ENCODE measurements around the gene SIAH1.
"Not testable (repeated sequence)": the region's sequence is repeated elsewhere in the genome, so short reads cannot be mapped to it uniquely, and the experiment has no call there.

Gene SIAH1

GRCh38 chr16:48354877-48355855, 30.0 kb downstream of the SIAH1 start:
- H3K4me3 ChIP-seq (replicated peaks; ENCODE audit: low read depth, low read length), result no peak overlapping the region
- DNase-seq (ENCODE audit: low read depth), result no peak
- no peak for TF ChIP-seq CTCF (IDR thresholded peaks at IDR 0.05; ENCODE audit: low read length, missing control alignments)

- not testable (repeated sequence) for H3K4me3 ChIP-seq (replicated peaks; ENCODE audit: low read depth, low read length); DNase-seq (ENCODE audit: low read depth)
These were observed 30.8 kb downstream of the SIAH1 start for GRCh38 chr16:48354385-48354784.

- no peak overlapping the region for H3K4me3 ChIP-seq (replicated peaks; ENCODE audit: low read depth, low read length)
- TF ChIP-seq CTCF (IDR thresholded peaks at IDR 0.05; ENCODE audit: low read length, missing control alignments), result peak; percentile 95
- DNase-seq (ENCODE audit: low read depth), result peak; percentile 82
These were observed 31.5 kb downstream of the SIAH1 start for GRCh38 chr16:48353565-48354163.

GRCh38 chr16:48352648-48353390, 32.4 kb downstream of the SIAH1 start:
- H3K4me3 ChIP-seq (replicated peaks; ENCODE audit: low read depth, low read length), result no peak overlapping the region
- DNase-seq (ENCODE audit: low read depth), result no peak
- no peak for TF ChIP-seq CTCF (IDR thresholded peaks at IDR 0.05; ENCODE audit: low read length, missing control alignments)

- no peak overlapping the region for H3K4me3 ChIP-seq (replicated peaks; ENCODE audit: low read depth, low read length)
- no peak for DNase-seq (ENCODE audit: low read depth)
- TF ChIP-seq CTCF (IDR thresholded peaks at IDR 0.05; ENCODE audit: low read length, missing control alignments), result no peak
These were observed 34.5 kb downstream of the SIAH1 start for GRCh38 chr16:48350736-48351135.

- no peak for TF ChIP-seq CTCF (IDR thresholded peaks at IDR 0.05; ENCODE audit: low read length, missing control alignments)
- H3K4me3 ChIP-seq (replicated peaks; ENCODE audit: low read depth, low read length), result no peak overlapping the region
- no peak for DNase-seq (ENCODE audit: low read depth)
These were observed 37.2 kb downstream of the SIAH1 start for GRCh38 chr16:48347980-48348379.
